AG09309 (cell line): ENCODE measurements around the gene HLA-DQA1.

ENCODE experiments used
- DNase-seq: peaks from one replicate; pipeline ENCODE4 v3.0.0-alpha.2; 2010; ENCODE audit warnings: low read depth
- H3K4me3 ChIP-seq: 2 replicates; pipeline ENCODE4 v1.5.1; 2011; ENCODE audit warnings: mild to moderate bottlenecking, low read depth, low read length, moderate library complexity; ENCODE audit not compliant: control insufficient read depth
- TF ChIP-seq, protein P1 (sequence below): IDR thresholded peaks from 2 replicates; pipeline ENCODE4 v1.5.1; 2011; ENCODE audit warnings: mild to moderate bottlenecking, low read depth, low read length, inconsistent platforms; ENCODE audit not compliant: insufficient read depth, control insufficient read depth; ENCODE audit errors: missing control alignments

HLA-DQA1 gene

DNA sequence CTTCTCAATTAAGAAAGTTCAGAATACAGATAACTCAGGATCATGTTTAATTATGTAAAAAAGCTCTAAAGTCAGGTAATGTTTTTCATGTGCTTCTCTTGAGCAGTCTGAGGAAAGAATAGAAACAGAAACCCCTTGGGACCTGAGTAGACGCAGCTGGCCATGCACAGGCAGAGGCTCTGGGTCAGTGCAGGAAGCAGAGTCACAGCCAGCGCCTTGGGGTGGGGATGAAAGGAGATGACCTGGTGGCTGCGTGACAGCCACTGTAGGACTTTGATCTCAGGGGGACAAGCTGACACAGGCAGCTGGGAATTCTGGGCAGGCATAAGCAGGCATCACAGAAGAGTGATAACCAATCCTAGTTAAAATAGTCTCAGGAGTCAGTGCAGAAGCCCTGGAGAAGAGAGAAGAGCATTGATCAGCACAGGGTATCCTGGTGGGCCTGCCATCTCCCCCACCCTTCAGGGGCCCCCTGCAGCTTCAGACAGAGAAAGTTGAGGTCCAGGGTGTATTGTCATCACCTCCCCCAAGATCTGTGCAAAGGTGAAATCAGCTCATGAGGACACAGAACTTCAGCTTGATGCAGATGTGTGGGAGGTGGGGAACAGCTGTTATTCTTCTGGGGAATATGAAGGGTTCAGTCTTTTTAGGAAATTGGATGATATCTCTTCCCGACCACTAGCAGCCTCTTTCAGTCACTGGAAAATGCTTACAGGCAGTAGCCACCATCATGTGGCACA lies 22.8 kb downstream of the HLA-DQA1 start:
- no peak overlapping the region for H3K4me3 ChIP-seq
- no peak for DNase-seq
- TF ChIP-seq, protein P1, sequence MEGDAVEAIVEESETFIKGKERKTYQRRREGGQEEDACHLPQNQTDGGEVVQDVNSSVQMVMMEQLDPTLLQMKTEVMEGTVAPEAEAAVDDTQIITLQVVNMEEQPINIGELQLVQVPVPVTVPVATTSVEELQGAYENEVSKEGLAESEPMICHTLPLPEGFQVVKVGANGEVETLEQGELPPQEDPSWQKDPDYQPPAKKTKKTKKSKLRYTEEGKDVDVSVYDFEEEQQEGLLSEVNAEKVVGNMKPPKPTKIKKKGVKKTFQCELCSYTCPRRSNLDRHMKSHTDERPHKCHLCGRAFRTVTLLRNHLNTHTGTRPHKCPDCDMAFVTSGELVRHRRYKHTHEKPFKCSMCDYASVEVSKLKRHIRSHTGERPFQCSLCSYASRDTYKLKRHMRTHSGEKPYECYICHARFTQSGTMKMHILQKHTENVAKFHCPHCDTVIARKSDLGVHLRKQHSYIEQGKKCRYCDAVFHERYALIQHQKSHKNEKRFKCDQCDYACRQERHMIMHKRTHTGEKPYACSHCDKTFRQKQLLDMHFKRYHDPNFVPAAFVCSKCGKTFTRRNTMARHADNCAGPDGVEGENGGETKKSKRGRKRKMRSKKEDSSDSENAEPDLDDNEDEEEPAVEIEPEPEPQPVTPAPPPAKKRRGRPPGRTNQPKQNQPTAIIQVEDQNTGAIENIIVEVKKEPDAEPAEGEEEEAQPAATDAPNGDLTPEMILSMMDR: no peak

DNA sequence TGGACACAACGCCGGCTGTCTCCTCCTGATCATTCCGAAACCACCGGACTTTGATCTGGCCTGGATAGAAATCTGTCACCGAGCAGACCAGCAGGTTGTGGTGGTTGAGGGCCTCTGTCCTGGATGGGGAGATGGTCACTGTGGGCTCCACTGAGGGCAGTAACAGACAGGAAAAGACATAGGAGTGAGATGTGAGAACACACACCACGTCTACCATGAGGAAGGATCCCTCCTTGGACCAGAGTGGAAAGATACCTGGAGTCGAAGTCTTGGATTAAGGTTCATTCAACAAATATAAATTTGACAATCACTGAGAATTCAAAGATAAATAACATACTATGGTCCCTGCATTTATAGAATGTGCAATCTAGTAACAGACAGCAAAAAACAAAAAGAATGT lies 24.9 kb downstream of the HLA-DQA1 start:
- no peak overlapping the region for H3K4me3 ChIP-seq
- no peak for DNase-seq
- TF ChIP-seq, protein P1: no peak

DNA sequence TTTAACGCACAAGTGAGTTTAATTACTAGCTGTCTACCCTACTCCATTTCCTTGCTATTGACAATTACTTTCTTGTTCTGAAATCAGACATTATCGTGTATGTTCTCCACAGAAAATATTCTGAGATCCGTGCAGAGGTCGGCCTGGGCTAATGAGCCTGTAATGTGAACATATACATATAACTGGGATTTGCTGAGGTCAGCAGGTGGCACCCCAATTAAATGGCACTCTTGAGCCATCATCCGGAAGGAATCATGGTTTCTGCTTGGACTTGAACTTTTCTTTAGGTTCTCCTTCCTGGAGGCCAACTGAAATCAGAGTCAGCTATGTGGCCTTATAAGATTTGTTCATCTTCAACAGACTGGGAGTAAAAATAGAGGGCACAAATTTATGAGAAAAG lies 25.6 kb downstream of the HLA-DQA1 start:
- no peak for DNase-seq
- no peak overlapping the region for H3K4me3 ChIP-seq
- TF ChIP-seq, protein P1: no peak

DNA sequence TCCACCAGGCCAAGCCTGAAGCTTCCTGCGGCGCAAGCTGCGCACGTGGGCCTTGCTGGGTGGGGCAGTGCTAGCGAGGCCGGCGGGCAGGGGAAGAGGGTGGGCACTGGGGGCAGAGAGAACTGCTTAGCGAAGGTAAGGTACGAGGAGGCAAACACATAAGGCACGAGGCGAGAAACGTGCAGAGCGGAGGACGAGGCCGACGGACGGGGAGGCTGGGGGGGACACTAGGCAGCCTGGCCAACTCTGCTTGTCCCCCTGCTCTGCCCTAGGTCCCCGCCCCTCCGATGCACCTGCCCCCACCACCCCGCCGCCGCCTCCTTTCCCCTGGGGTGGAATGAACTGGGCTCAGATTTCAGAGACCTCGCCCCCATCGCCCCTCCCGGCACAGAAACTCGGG lies 27.1 kb downstream of the HLA-DQA1 start:
- TF ChIP-seq, protein P1: no peak
- no peak for DNase-seq
- no peak overlapping the region for H3K4me3 ChIP-seq

DNA sequence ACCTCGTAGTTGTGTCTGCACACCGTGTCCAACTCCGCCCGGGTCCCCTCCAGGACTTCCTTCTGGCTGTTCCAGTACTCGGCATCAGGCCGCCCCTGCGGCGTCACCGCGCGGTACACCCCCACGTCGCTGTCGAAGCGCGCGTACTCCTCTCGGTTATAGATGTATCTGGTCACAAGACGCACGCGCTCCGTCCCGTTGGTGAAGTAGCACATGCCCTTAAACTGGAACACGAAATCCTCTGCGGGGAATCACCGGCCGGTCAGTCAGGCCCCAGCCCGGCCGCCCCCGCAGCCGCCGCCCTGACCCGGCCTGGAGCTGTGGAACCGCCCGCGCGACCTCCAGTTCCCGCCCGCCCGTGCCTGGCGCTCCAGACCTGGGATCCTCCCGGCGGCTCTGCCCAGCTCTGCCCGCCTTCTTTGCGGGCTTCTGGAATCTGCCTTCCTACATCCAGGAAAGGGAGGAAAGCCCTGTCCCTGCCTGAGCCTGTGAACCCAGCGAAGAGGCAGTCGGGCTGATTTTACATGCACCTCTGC lies 27.7 kb downstream of the HLA-DQA1 start:
- TF ChIP-seq, protein P1: no peak
- DNase-seq: no peak
- no peak overlapping the region for H3K4me3 ChIP-seq

DNA sequence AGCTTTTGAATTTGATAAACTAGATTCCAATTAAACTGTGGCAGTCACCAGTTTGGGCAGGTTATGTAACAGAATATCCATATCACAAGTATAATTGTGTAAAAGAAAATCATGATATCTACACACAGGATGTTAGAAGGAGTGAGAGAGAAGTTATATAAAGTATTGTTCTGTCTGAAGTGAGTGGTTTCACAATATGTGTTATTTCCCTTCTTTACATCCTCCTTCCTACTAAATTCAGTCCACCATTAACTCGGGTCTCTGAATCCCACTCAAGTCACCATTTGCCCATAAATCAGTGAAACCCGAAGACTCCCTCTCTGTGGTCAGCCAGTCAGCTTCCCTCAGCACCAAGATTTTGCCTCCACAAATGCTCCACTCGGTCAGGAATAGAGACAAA lies 28.5 kb downstream of the HLA-DQA1 start:
- TF ChIP-seq, protein P1: no peak
- H3K4me3 ChIP-seq: no peak overlapping the region
- DNase-seq: no peak
